Liver (tissue), 3 donors: ENCODE data around the gene CDH3.

Experiments
- FOXA1 ChIP-seq: IDR thresholded peaks from 2 replicates; pipeline ENCODE4 v1.6.1; 2016; ENCODE audit warnings: antibody characterized with exemption
- FOXA2 ChIP-seq: IDR thresholded peaks from 2 replicates; pipeline ENCODE4 v1.6.1; 2016; ENCODE audit warnings: antibody characterized with exemption
- GABPA ChIP-seq, 2 donors: IDR thresholded peaks in 1 of 2; conservative IDR thresholded peaks in 1 of 2; 2 replicates each; pipeline ENCODE4 v1.6.1; 2016; ENCODE audit warnings: antibody characterized with exemption in 2 of 2, mild to moderate bottlenecking in 1 of 2, moderate library complexity in 1 of 2
- JUND ChIP-seq, 2 donors: IDR thresholded peaks; 2 replicates each; pipeline ENCODE4 v1.6.1; 2016; ENCODE audit warnings: antibody characterized with exemption in 2 of 2
- NR2F2 ChIP-seq: IDR thresholded peaks from 2 replicates; pipeline ENCODE4 v1.6.1; 2016; ENCODE audit warnings: antibody characterized with exemption
- RAD21 ChIP-seq, 2 donors: IDR thresholded peaks; 2 replicates each; pipeline ENCODE4 v1.6.1; 2016; ENCODE audit warnings: antibody characterized with exemption in 2 of 2, mild to moderate bottlenecking in 2 of 2
- TAF1 ChIP-seq: conservative IDR thresholded peaks from 2 replicates; pipeline ENCODE4 v1.6.1; 2016; ENCODE audit warnings: antibody characterized with exemption, mild to moderate bottlenecking
- YY1 ChIP-seq: IDR thresholded peaks from 2 replicates; pipeline ENCODE4 v1.6.1; 2016; ENCODE audit warnings: antibody characterized with exemption, mild to moderate bottlenecking
- TF ChIP-seq, protein P1 (sequence below): fragments of 150-350 bp; IDR thresholded peaks from 2 replicates; pipeline ENCODE4 v1.5.1; 2017; ENCODE audit warnings: improper control_type of control experiment, low read depth, low read length; ENCODE audit not compliant: missing input control
- TF ChIP-seq, protein P2 (sequence below): IDR thresholded peaks from 2 replicates; pipeline ENCODE4 v1.6.1; 2016; ENCODE audit warnings: antibody characterized with exemption
- TF ChIP-seq, protein P3 (sequence below): IDR thresholded peaks from 2 replicates; pipeline ENCODE4 v1.6.1; 2016; ENCODE audit warnings: antibody characterized with exemption
- TF ChIP-seq, protein P4 (sequence below): IDR thresholded peaks from 2 replicates; pipeline ENCODE4 v1.6.1; 2016; ENCODE audit warnings: antibody characterized with exemption
- TF ChIP-seq, protein P5 (sequence below): IDR thresholded peaks from 2 replicates; pipeline ENCODE4 v1.6.1; 2016; ENCODE audit warnings: antibody characterized with exemption, mild to moderate bottlenecking
- donor health status: healthy.
- donor health status: healthy.

DNA sequence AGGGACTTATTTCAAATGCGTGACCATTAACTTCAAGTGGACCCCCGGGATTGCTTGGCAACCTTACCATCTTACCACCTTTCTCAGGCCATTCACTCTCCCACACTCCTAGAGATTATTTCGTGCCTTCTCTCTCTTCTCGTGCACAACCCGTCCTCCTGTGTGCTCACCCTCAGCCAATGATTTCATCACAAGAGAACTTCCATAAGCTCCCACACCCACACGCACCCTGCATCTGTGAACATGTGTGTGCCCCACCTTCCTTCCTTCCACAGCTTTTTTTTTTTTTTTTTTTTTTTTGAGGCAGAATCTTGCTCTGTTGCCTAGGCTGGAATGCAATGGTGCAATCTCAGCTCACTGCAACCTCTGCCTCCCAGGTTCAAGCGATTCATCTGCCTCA is 27.4 kb upstream of the CDH3 start:
- TF ChIP-seq, protein P1, sequence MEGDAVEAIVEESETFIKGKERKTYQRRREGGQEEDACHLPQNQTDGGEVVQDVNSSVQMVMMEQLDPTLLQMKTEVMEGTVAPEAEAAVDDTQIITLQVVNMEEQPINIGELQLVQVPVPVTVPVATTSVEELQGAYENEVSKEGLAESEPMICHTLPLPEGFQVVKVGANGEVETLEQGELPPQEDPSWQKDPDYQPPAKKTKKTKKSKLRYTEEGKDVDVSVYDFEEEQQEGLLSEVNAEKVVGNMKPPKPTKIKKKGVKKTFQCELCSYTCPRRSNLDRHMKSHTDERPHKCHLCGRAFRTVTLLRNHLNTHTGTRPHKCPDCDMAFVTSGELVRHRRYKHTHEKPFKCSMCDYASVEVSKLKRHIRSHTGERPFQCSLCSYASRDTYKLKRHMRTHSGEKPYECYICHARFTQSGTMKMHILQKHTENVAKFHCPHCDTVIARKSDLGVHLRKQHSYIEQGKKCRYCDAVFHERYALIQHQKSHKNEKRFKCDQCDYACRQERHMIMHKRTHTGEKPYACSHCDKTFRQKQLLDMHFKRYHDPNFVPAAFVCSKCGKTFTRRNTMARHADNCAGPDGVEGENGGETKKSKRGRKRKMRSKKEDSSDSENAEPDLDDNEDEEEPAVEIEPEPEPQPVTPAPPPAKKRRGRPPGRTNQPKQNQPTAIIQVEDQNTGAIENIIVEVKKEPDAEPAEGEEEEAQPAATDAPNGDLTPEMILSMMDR = no peak
- TF ChIP-seq, protein P2, sequence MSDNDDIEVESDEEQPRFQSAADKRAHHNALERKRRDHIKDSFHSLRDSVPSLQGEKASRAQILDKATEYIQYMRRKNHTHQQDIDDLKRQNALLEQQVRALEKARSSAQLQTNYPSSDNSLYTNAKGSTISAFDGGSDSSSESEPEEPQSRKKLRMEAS = no peak
- TF ChIP-seq, protein P3, sequence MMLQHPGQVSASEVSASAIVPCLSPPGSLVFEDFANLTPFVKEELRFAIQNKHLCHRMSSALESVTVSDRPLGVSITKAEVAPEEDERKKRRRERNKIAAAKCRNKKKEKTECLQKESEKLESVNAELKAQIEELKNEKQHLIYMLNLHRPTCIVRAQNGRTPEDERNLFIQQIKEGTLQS = no peak
- TF ChIP-seq, protein P4, sequence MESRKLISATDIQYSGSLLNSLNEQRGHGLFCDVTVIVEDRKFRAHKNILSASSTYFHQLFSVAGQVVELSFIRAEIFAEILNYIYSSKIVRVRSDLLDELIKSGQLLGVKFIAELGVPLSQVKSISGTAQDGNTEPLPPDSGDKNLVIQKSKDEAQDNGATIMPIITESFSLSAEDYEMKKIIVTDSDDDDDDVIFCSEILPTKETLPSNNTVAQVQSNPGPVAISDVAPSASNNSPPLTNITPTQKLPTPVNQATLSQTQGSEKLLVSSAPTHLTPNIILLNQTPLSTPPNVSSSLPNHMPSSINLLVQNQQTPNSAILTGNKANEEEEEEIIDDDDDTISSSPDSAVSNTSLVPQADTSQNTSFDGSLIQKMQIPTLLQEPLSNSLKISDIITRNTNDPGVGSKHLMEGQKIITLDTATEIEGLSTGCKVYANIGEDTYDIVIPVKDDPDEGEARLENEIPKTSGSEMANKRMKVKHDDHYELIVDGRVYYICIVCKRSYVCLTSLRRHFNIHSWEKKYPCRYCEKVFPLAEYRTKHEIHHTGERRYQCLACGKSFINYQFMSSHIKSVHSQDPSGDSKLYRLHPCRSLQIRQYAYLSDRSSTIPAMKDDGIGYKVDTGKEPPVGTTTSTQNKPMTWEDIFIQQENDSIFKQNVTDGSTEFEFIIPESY = no peak
- TF ChIP-seq RAD21 (IDR thresholded peaks at IDR 0.05) = no peak
- TF ChIP-seq, protein P5, sequence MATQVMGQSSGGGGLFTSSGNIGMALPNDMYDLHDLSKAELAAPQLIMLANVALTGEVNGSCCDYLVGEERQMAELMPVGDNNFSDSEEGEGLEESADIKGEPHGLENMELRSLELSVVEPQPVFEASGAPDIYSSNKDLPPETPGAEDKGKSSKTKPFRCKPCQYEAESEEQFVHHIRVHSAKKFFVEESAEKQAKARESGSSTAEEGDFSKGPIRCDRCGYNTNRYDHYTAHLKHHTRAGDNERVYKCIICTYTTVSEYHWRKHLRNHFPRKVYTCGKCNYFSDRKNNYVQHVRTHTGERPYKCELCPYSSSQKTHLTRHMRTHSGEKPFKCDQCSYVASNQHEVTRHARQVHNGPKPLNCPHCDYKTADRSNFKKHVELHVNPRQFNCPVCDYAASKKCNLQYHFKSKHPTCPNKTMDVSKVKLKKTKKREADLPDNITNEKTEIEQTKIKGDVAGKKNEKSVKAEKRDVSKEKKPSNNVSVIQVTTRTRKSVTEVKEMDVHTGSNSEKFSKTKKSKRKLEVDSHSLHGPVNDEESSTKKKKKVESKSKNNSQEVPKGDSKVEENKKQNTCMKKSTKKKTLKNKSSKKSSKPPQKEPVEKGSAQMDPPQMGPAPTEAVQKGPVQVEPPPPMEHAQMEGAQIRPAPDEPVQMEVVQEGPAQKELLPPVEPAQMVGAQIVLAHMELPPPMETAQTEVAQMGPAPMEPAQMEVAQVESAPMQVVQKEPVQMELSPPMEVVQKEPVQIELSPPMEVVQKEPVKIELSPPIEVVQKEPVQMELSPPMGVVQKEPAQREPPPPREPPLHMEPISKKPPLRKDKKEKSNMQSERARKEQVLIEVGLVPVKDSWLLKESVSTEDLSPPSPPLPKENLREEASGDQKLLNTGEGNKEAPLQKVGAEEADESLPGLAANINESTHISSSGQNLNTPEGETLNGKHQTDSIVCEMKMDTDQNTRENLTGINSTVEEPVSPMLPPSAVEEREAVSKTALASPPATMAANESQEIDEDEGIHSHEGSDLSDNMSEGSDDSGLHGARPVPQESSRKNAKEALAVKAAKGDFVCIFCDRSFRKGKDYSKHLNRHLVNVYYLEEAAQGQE = no peak
- TF ChIP-seq GABPA (IDR thresholded peaks at IDR 0.05 in 1 of 2, conservative IDR thresholded peaks at IDR 0.05 in 1 of 2) = no peak
- no peak for TF ChIP-seq YY1
- no peak for TF ChIP-seq FOXA1
- TF ChIP-seq NR2F2 = no peak
- TF ChIP-seq FOXA2 = no peak
- no peak for TF ChIP-seq TAF1
- no peak for TF ChIP-seq JUND (IDR thresholded peaks at IDR 0.05)
